K562 (cell line): ENCODE results near the gene SYT15. TPM values are rescaled to one million over a fixed set of nuclear protein-coding genes. Genes with fewer than 3 reads are reported as not detected.

Experiments
- RBM25 ChIP-seq: fragments of 200-400 bp; formaldehyde crosslinking; IDR thresholded peaks from 2 replicates; pipeline ENCODE4 v1.6.1; 2018; ENCODE audit warnings: low read length, low read depth, moderate library complexity; ENCODE audit not compliant: severe bottlenecking
- SREBF1 ChIP-seq: fragments of 150-350 bp; IDR thresholded peaks from 2 replicates; pipeline ENCODE4 v1.6.1; 2014; ENCODE audit warnings: antibody characterized with exemption, low read depth, low read length, borderline replicate concordance
- STAT5A ChIP-seq: IDR thresholded peaks from 2 replicates; pipeline ENCODE4 v1.6.1; 2012; ENCODE audit warnings: low read length, inconsistent platforms, borderline replicate concordance
- ZNF239 ChIP-seq: fragments of 250-450 bp; sonication (Bioruptor Pico); IDR thresholded peaks from 2 replicates; pipeline ENCODE4 v1.4.0; 2020; ENCODE audit warnings: mild to moderate bottlenecking
- ZNF282 ChIP-seq: sonication (generic); formaldehyde crosslinking; IDR thresholded peaks from 2 replicates; pipeline ENCODE4 v1.8.1; 2023; ENCODE audit warnings: missing genetic modification reagents
- polyA plus RNA-seq, 8 experiments: library from polyadenylated mRNA; depleted of rRNA in 4 of 8; stranded (reverse) in 5 of 8; unstranded in 3 of 8; fragments of >200 nt; fragmentation: Nextera tagmentation in 2 of 8; fragmentation: Illumina TruSeq in 1 of 8; extraction: Ambion mirVana in 2 of 8; extraction: Trizol in 1 of 8; gene quantifications; 2 replicates each; pipeline versions ENCODE4 v1.2.1 to v1.2.3, GENCODE V29; 2011 to 2014; ENCODE audit warnings: inconsistent platforms in 1 of 8, missing spikeins in 1 of 8
- total RNA-seq, 7 experiments: library from RNA; depleted of rRNA in 6 of 7; stranded (reverse); fragments of >200 nt in 6 of 7; fragmentation: Illumina TruSeq in 2 of 7; extraction: Trizol in 2 of 7; gene quantifications; 2 replicates each; pipeline versions ENCODE4 v1.2.1 to v1.2.3, GENCODE V29; 2011 to 2021; ENCODE audit warnings: low replicate concordance in 1 of 7
- TF ChIP-seq, protein P1 (sequence below): conservative IDR thresholded peaks from 2 replicates; pipeline ENCODE4 v1.6.1; 2011; ENCODE audit warnings: low read depth, mild to moderate bottlenecking, low read length; ENCODE audit not compliant: control insufficient read depth
- TF ChIP-seq, protein P2 (sequence below): sonication (generic); IDR thresholded peaks from 2 replicates; pipeline ENCODE4 v1.6.1; 2016

Gene SYT15
- total and polyA plus RNA-seq, 9 of the 15 experiments (the other 6 are each of a cell fraction or from before 2014, with no cell fraction given), result 0.05 to 0.82 (median 0.21) TPM; not detected in 1

DNA sequence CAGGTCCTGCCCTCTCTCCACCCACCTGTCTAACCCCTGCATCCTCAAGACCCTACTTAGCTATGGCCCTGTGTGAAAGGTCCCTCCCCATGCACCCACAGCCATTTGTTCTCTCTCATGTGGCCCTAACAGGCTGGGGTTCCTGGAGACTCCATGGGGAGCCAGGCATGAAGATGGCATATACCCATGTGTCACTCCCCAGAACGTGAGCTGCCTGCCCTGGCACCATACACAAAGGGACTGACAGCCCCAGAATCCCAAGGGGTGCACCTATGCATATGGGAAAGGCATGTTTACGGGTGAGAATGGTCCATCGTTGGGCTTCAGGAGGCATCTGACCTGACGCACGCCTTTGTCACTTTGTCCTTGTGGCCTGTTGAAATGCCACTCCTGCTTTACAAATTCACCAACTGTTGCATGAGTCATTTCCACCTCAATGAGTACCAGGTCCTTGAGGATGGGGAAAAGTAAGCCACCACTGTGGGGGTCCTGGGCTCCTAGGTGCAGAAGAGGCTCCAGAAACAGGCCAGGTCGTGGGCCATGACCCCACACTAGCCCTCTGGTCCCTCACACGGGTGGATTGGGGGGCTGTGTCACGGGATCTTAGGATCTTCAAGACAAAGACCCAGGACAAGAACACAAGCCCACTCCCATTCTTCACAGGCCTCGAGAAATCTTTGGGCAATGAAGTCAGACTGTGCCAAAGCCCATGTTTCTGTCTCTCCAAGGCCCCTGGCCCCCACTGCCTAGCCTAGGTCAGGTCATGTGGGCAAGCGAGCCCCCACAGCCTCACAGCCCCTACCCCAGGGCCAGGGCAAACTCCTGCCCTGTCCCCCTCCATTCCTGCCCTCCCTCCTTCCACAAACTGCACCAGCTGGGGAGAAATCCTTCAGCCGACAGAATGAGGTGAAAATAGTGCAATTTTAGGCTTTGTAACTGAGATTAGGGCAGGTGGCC lies 31.1 kb upstream of the SYT15 start (continued):
- TF ChIP-seq, protein P1, sequence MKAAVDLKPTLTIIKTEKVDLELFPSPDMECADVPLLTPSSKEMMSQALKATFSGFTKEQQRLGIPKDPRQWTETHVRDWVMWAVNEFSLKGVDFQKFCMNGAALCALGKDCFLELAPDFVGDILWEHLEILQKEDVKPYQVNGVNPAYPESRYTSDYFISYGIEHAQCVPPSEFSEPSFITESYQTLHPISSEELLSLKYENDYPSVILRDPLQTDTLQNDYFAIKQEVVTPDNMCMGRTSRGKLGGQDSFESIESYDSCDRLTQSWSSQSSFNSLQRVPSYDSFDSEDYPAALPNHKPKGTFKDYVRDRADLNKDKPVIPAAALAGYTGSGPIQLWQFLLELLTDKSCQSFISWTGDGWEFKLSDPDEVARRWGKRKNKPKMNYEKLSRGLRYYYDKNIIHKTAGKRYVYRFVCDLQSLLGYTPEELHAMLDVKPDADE, result no peak
- no peak for TF ChIP-seq SREBF1
- TF ChIP-seq STAT5A, result no peak
- no peak for TF ChIP-seq ZNF239 (CRISPR knock-in tag)
- no peak for TF ChIP-seq RBM25
- TF ChIP-seq, protein P2, sequence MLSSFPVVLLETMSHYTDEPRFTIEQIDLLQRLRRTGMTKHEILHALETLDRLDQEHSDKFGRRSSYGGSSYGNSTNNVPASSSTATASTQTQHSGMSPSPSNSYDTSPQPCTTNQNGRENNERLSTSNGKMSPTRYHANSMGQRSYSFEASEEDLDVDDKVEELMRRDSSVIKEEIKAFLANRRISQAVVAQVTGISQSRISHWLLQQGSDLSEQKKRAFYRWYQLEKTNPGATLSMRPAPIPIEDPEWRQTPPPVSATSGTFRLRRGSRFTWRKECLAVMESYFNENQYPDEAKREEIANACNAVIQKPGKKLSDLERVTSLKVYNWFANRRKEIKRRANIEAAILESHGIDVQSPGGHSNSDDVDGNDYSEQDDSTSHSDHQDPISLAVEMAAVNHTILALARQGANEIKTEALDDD, result no peak
- TF ChIP-seq ZNF282 (CRISPR knock-in tag), result no peak
